Measurements from ENCODE around the gene IWS1.

The IWS1 gene

DNA sequence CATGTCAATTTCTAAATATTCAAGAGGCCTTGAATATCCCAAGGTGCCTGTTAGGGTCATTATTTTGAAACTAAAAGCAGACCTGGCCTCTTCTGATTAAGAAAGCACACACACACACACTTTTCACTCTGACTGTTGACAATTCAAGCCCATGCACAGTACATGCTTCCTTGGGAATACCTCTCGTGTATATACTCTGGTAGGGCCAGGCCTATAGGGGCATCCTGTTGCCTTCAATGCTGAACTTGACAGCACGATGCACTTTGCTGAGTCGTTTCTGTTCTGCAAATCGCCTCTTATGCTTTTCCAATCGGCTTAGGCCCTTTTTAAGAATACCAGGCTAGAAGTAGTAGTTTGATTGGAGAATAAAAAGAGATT lies 40.6 kb downstream of the IWS1 start:
- no peaks in the 10 kb centered on the region for H3F3A ChIP-seq (ENCODE audit: insufficient read depth)
- TF ChIP-seq, protein P1, sequence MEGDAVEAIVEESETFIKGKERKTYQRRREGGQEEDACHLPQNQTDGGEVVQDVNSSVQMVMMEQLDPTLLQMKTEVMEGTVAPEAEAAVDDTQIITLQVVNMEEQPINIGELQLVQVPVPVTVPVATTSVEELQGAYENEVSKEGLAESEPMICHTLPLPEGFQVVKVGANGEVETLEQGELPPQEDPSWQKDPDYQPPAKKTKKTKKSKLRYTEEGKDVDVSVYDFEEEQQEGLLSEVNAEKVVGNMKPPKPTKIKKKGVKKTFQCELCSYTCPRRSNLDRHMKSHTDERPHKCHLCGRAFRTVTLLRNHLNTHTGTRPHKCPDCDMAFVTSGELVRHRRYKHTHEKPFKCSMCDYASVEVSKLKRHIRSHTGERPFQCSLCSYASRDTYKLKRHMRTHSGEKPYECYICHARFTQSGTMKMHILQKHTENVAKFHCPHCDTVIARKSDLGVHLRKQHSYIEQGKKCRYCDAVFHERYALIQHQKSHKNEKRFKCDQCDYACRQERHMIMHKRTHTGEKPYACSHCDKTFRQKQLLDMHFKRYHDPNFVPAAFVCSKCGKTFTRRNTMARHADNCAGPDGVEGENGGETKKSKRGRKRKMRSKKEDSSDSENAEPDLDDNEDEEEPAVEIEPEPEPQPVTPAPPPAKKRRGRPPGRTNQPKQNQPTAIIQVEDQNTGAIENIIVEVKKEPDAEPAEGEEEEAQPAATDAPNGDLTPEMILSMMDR (IDR thresholded peaks at IDR 0.05; ENCODE audit: insufficient read depth, low read length, poor library complexity, severe bottlenecking) = no peak
- TF ChIP-seq EZH2phosphoT487 (conservative IDR thresholded peaks at IDR 0.05; ENCODE audit: low read length) = no peak
- H3K4me3 ChIP-seq (ENCODE audit: insufficient read depth, low read length, poor library complexity, severe bottlenecking) = no peak overlapping the region
- H3K9me2 ChIP-seq (replicated peaks; ENCODE audit: insufficient read depth, low read length) = no peaks in the 10 kb centered on the region
- H3K9me3 ChIP-seq (ENCODE audit: insufficient read depth, low read length) = no peaks in the 10 kb centered on the region
- peaks cover 46% of the 10 kb centered on the region for H3K36me3 ChIP-seq (ENCODE audit: low read length)
- H4K20me1 ChIP-seq (ENCODE audit: low read depth, low read length) = no peaks in the 10 kb centered on the region
- H3K27me3 ChIP-seq (ENCODE audit: low read length) = no peaks in the 10 kb centered on the region
- H3K9ac ChIP-seq (ENCODE audit: low read length) = no peak overlapping the region
- H2AFZ ChIP-seq (ENCODE audit: low read depth, low read length, severe bottlenecking) = no peak overlapping the region
- no peaks in the 10 kb centered on the region for H3K79me2 ChIP-seq (ENCODE audit: insufficient read depth, low read length)
- no peak overlapping the region for H3K27ac ChIP-seq (ENCODE audit: low read depth, low read length)
- H3K4me2 ChIP-seq (ENCODE audit: low read depth, low read length, poor library complexity, severe bottlenecking) = no peak overlapping the region

- H3K9ac ChIP-seq (ENCODE audit: low read length) = no peak overlapping the region
- no peaks in the 10 kb centered on the region for H3F3A ChIP-seq (ENCODE audit: insufficient read depth)
- H3K4me2 ChIP-seq (ENCODE audit: low read depth, low read length, poor library complexity, severe bottlenecking) = no peak overlapping the region
- no peaks in the 10 kb centered on the region for H3K9me3 ChIP-seq (ENCODE audit: insufficient read depth, low read length)
- no peaks in the 10 kb centered on the region for H3K27me3 ChIP-seq (ENCODE audit: low read length)
- TF ChIP-seq EZH2phosphoT487 (conservative IDR thresholded peaks at IDR 0.05; ENCODE audit: low read length) = no peak
- TF ChIP-seq, protein P1 (IDR thresholded peaks at IDR 0.05; ENCODE audit: insufficient read depth, low read length, poor library complexity, severe bottlenecking) = no peak
- no peaks in the 10 kb centered on the region for H4K20me1 ChIP-seq (ENCODE audit: low read depth, low read length)
- no peak overlapping the region for H2AFZ ChIP-seq (ENCODE audit: low read depth, low read length, severe bottlenecking)
- H3K27ac ChIP-seq (ENCODE audit: low read depth, low read length) = no peak overlapping the region
- H3K36me3 ChIP-seq (ENCODE audit: low read length) = peaks cover 41% of the 10 kb centered on the region
- H3K79me2 ChIP-seq (ENCODE audit: insufficient read depth, low read length) = no peaks in the 10 kb centered on the region
- H3K4me3 ChIP-seq (ENCODE audit: insufficient read depth, low read length, poor library complexity, severe bottlenecking) = no peak overlapping the region
- H3K9me2 ChIP-seq (replicated peaks; ENCODE audit: insufficient read depth, low read length) = no peaks in the 10 kb centered on the region
These were observed 41.1 kb downstream of the IWS1 start for GRCh38 chr2:127485051-127485693.

DNA sequence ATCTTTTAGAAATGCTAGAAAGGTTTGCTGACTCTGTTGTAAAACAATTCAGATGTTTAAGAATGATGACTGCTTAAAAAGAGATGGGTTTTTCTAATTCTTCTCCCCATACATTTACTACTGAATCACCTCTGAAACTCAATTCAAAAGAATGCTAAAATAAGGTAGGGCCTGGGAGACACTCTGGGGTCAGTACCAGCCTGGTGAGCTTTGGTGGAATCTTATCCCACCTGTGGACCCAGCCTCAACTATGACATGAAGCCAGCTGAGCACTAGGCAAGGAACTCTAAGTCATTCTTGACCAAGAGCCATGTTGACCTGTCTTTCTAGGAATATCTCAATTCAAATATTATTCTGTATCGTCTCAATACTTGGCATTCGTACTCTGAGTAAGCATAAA lies 44.3 kb downstream of the IWS1 start:
- TF ChIP-seq, protein P1 (IDR thresholded peaks at IDR 0.05; ENCODE audit: insufficient read depth, low read length, poor library complexity, severe bottlenecking) = no peak
- no peak for TF ChIP-seq EZH2phosphoT487 (conservative IDR thresholded peaks at IDR 0.05; ENCODE audit: low read length)
- 0 out of 2 replicates have a peak, but pooled peaks cover 5% of the 10 kb centered on the region for H3F3A ChIP-seq (ENCODE audit: insufficient read depth)
- no peaks in the 10 kb centered on the region for H3K9me3 ChIP-seq (ENCODE audit: insufficient read depth, low read length)
- H2AFZ ChIP-seq (ENCODE audit: low read depth, low read length, severe bottlenecking) = no peak overlapping the region
- H3K9ac ChIP-seq (ENCODE audit: low read length) = no peak overlapping the region
- H3K79me2 ChIP-seq (ENCODE audit: insufficient read depth, low read length) = no peaks in the 10 kb centered on the region
- no peaks in the 10 kb centered on the region for H3K27me3 ChIP-seq (ENCODE audit: low read length)
- H3K9me2 ChIP-seq (replicated peaks; ENCODE audit: insufficient read depth, low read length) = no peaks in the 10 kb centered on the region
- H3K4me2 ChIP-seq (ENCODE audit: low read depth, low read length, poor library complexity, severe bottlenecking) = no peak overlapping the region
- H4K20me1 ChIP-seq (ENCODE audit: low read depth, low read length) = no peaks in the 10 kb centered on the region
- no peak overlapping the region for H3K27ac ChIP-seq (ENCODE audit: low read depth, low read length)
- H3K36me3 ChIP-seq (ENCODE audit: low read length) = peaks cover 19% of the 10 kb centered on the region; the same call in 1 of the 2 replicates
- no peak overlapping the region for H3K4me3 ChIP-seq (ENCODE audit: insufficient read depth, low read length, poor library complexity, severe bottlenecking)
